ENCODE results near the gene TINAG.

- TF ChIP-seq POLR2A (IDR thresholded peaks at IDR 0.05) (no peak), CTCF (IDR thresholded peaks at IDR 0.05) (no peak), POLR2AphosphoS5 (IDR thresholded peaks at IDR 0.05) (no peak), EP300 (IDR thresholded peaks at IDR 0.05) (no peak)
Measured at GRCh38 chr6:54264581-54265272, 43.5 kb upstream of the TINAG start.

Data from upper lobe of left lung (tissue), 4 donors.